Measurements from ENCODE around the gene RAMP3.
"Not testable (repeated sequence)": the region's sequence is repeated elsewhere in the genome, so short reads cannot be mapped to it uniquely, and the experiment has no call there.

Gene RAMP3

GRCh38 chr7:45155357-45155900 is 2.2 kb upstream of the RAMP3 start:
- no peak overlapping the region for H3K27ac ChIP-seq
- DNase-seq (ENCODE audit: low read depth, low spot score), result no peak

- H3K27ac ChIP-seq, result no peak overlapping the region
- DNase-seq (ENCODE audit: low read depth, low spot score), result no peak
Measured at GRCh38 chr7:45155941-45156340, 1.6 kb upstream of the RAMP3 start.

DNA sequence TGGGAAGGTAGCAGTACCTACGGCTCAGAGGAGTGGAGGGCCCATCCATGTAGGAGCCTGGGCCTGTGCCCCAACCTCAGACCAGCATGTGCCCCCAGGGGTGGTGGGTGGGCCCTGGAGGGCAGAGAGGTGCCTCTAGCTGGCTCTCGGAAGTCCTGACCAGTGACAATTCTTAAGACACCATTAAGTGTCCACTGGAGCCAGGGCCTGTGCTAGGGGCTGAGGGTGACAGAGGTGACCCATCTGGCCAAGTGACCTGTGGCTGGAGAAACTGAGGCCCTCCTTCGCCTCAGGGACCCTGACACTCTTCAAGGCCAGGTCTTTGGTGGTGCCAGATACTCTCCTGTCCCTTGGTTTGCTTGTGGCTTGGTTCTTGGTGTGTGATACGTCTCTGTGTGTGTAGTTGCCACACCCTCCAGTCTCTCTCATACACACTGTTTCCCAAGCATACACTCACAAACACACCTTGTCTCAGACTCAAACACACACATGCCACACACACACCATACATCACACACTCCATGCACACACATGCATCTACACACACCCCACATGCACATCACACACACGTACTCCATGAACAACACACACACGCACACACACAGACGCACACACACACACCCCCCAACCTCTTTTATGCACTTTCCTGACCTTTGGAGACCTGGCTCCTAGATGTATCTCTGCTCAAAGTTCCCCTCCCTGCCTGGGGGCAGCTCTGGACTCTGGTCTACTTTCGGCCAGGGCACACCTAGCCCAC is 897 bp upstream of the RAMP3 start:
- no peak overlapping the region for H3K27ac ChIP-seq
- DNase-seq (ENCODE audit: low read depth, low spot score), result no peak

- H3K27ac ChIP-seq, result no peak overlapping the region
- no peak for DNase-seq (ENCODE audit: low read depth, low spot score)
Measured at GRCh38 chr7:45157286-45157652, 322 bp upstream of the RAMP3 start.

DNA sequence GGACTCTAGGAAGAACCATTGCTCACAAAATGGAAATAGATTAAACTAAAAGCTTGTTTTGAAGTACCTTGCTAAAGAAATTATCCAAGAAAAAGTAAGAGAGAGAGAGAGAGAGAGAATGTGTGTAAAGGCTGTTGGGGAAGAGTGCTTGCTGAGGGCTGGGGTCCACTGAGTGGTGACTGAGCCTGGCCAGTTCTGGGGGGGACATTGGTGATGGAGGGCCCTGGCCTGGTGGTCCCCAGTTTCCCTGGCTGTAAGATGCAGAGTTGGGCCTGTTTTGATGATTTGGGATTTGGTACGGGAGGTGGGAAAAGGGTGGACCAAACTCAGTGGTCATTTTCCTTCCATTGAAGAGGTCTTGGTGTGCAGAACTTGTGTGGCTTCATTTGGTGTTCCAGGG is 880 bp downstream of the RAMP3 start:
- H3K27ac ChIP-seq, result no peak overlapping the region
- DNase-seq (ENCODE audit: low read depth, low spot score), result no peak

- DNase-seq (ENCODE audit: low read depth, low spot score), result no peak
- H3K27ac ChIP-seq, result no peak overlapping the region
Measured at GRCh38 chr7:45159296-45159695, 1.7 kb downstream of the RAMP3 start.

DNA sequence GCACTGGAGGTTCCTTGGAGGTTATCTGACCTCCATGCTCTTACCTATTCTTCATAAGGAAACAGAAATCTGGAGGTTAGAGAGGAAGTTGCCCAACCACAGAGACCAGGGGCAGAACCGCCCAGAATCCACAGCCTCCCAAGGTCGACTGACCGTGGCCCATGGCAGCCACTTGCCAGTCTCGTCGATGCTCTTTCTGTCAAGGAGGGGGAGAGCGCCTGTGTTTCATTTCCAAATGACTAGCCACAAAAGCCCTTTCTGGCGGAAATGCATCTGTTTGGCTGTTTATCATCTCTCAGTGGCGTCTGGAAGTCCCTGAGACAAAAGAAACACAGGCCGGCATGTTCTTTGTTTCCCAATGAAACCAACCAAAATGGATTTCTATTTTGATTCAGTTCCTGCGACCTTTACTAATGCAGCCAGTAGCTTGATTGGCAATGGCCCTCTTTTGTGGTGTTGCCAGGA is 2.9 kb downstream of the RAMP3 start:
- no peak for DNase-seq (ENCODE audit: low read depth, low spot score)
- no peak overlapping the region for H3K27ac ChIP-seq

DNA sequence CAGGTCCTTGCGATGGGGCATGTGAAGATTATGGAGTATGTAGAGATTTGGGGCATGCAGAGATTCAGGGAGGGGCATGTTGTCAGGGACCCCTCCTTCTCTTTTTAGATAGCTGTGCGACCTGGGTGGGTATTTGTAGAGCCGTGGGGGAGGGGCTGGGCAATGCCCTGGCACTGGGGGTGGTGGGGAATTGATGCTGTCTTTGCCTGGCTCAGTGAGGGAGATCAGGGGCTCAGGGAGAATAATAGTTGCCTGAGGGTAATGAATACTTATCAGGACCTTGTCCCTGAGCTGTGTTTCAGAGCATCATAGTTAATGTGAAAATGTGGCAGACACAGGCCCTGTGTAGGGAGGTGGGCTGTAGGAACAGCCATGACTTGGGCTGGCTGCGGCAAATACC is 3.5 kb downstream of the RAMP3 start:
- no peak overlapping the region for H3K27ac ChIP-seq
- DNase-seq (ENCODE audit: low read depth, low spot score), result no peak

DNA sequence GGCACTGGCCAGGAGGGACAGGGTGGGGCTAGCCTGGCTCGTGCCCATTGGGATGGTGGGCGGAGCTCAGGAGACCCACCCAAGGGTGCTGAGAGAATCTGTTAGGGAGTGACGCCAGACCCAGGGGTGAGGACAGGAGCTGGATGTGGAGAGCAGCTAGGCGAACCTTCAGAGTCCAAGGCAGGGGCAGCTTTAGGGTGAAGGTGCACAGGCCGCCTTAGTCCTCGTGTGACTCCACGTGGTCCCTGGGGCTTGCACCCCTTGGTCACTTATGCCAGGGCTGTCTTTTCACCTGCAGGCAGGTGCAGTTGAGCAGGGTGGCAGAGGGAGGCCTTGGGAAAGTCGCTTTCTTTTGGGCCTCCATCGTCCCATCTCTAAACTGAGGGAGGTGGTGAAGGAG is 4.3 kb downstream of the RAMP3 start:
- no peak overlapping the region for H3K27ac ChIP-seq
- DNase-seq (ENCODE audit: low read depth, low spot score), result no peak

DNA sequence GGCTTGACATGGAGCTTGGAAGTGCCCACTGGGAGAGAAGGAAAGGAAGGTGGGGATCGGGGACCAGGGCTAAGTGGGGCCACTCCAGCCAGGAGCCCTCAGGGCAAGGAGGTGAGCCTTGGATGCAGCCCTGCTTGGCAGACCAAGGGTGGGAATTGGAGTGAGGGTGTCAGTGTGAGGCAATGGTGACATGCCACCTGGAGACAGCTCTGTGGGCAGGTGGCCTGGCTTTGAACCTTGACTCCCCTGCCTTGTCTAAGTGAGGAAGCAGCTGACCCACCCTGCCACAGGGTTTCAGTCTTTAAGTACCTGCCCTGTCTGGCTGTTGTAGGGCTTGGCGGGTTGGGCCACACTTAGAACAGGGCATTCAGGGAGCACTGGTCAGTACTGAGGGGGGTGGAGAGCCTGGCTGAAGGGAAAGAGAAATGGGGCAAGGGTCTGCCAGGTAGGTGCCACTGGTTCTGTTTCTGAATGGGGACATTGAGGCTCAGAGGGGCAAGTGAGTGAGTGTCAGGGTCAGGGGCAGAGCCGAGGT is 4.8 kb downstream of the RAMP3 start:
- H3K27ac ChIP-seq, result no peak overlapping the region
- DNase-seq (ENCODE audit: low read depth, low spot score), result no peak

DNA sequence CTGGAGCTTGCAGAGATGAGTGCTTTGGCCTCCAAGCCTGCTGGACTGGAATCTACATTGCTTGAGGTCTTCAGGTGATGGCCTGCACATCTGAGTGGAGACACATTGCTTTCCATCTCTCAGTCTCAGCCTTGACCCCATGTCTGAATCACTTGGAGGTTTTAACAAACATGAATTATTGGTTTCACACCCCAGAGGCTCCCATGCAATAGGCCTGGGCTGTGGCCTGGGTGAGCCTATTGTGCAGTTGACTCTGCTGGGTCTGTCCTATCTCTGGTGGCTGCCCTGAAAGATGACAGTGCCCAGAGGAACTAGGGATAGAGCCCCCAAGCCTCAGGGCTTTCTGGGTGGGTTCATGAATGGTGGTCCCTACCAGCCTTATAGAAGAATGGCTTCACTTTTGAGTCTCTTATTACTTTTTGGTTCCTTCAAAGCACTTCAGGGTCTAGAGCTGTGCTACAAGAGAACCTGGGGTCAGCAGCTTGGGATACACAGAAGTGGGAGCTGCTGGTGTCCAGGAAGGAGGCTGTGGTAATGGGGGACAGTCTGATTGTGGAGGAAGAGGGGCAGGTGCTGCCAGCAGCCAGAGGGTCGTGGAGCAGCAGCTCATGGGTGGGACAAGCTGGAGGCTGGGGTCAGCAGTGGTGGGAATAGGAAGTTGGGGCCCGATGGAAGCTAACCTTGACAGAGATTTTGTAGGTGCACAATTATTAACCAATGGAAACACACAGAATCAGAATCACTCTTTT is 5.5 kb downstream of the RAMP3 start:
- DNase-seq (ENCODE audit: low read depth, low spot score), result no peak
- no peak overlapping the region for H3K27ac ChIP-seq

GRCh38 chr7:45163692-45164052 is 6.1 kb downstream of the RAMP3 start:
- no peak for DNase-seq (ENCODE audit: low read depth, low spot score)

DNA sequence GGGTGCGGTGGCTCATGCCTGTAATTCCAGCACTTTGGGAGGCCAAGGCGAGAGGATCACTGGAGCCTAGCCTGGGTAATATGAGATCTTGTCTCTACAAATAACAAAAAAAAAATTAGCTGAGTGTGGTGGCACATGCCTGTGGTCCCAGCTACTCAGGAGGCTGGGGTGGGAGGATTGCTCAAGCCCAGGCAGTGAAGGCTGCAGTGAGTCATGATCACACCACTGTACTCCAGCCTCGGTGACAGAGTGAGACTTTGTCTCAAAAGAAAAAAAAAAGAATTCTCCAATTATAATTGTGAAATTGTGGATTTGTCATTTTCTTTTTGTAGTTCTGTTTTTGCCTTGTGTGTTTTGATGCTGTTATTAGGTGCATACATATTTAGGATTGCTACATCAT is 6.7 kb downstream of the RAMP3 start:
- not testable (repeated sequence) for DNase-seq (ENCODE audit: low read depth, low spot score); H3K27ac ChIP-seq

More at GRCh38 chr7:45163692-45164052, 6.1 kb downstream of the RAMP3 start:
- no peak overlapping the region for H3K27ac ChIP-seq

DNA sequence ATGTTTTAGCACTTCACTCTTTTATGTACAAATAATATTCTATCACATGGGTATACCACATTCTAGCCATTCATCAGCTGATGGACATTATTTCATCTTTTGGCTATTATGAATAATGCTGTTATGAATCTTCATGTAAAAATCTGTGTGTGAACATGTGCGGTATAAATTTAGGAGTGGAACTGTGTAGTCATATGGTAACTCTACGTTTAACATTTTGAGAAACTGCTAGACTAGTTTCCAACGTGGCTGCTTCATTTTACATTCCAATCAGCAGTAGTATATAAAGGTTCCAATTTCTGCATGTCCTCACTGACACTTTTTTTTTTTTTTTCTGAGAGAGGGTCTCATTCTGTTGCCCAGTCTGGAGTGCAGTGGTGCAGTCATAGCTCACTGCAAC is 8.3 kb downstream of the RAMP3 start:
- no peak overlapping the region for H3K27ac ChIP-seq

DNA sequence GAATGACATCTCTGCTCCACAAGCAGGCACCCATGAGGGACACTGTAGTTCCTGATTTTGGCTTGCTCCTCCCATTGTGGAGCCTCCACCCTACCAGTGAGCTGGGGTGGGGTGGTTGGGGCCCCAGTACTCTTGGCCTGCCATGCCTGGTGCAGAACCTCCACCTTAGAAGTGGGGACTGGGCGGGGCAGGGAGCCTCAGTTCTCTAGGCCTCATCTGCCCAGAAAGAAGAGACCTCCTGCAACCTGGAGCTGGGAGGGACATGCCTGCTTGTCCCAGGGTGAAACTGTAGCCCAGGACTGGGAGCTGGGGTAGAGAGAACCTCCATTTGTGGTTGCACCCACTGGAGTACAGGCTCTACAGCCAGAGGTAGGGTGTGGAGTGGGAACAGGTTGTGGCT is 14.4 kb downstream of the RAMP3 start:
- no peak overlapping the region for H3K27ac ChIP-seq
- DNase-seq (ENCODE audit: low read depth, low spot score), result no peak

More for the DNA sequence above, 8.3 kb downstream of the RAMP3 start:
- no peak for DNase-seq (ENCODE audit: low read depth, low spot score)

GRCh38 chr7:45173596-45174327 is 16.2 kb downstream of the RAMP3 start:
- no peak for DNase-seq (ENCODE audit: low read depth, low spot score)

GRCh38 chr7:45174328-45174610 is 16.7 kb downstream of the RAMP3 start:
- H3K27ac ChIP-seq, result no peak overlapping the region
- DNase-seq (ENCODE audit: low read depth, low spot score), result no peak

More at GRCh38 chr7:45173596-45174327, 16.2 kb downstream of the RAMP3 start:
- H3K27ac ChIP-seq, result no peak overlapping the region

DNA sequence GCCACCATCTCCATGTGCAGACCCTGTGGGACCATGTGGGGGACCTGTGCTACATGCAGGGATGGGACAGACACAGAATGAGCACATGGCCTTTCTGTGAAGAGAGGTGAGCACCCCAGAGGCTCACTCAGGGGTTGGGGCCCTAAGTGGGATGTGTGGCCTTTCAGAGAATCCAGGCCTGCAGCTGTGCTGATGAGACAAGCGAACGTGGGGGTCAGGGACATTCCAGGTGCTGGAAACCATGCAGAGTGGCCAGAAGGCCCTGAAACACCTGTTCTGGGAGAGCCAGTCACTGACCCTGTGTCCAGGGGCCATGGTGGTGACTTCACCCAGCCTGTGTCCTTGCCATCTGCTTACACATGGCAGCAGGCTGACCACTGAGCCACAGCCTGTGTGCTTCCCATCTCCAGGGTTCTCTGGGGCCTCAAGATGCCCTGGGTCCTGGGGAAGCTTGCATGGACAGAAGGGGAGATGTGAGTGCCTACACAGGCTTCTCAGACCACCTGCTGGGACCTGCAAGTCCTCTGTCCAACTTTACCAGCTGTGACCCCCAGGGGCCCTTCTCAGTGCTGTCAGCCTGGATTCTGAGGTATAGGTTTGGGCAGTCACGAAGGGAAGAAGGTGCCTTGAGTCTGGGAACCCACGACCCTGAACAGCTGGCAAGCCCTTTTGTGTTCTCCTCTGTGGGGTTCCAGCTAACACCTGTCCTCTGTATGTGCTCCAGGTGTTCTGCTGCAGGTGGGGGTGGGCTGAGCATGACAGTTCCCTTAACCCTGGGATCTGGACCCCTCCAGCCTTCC is 17.6 kb downstream of the RAMP3 start:
- DNase-seq (ENCODE audit: low read depth, low spot score), result no peak

GRCh38 chr7:45176091-45176490 is 18.5 kb downstream of the RAMP3 start:
- H3K27ac ChIP-seq, result no peak overlapping the region
- no peak for DNase-seq (ENCODE audit: low read depth, low spot score)

More for the DNA sequence above, 17.6 kb downstream of the RAMP3 start:
- no peak overlapping the region for H3K27ac ChIP-seq
